Measurements from ENCODE around the gene ZNF648. TPM values are rescaled to one million over a fixed set of nuclear protein-coding genes. Genes with fewer than 3 reads are reported as not detected.
A peak's percentile ranks its signal among the peaks of the same experiment; 100 is the strongest.
"Not testable (repeated sequence)": the region's sequence is repeated elsewhere in the genome, so short reads cannot be mapped to it uniquely, and the experiment has no call there.

ZNF648 gene
- total RNA-seq, 1 donor = not detected

DNA sequence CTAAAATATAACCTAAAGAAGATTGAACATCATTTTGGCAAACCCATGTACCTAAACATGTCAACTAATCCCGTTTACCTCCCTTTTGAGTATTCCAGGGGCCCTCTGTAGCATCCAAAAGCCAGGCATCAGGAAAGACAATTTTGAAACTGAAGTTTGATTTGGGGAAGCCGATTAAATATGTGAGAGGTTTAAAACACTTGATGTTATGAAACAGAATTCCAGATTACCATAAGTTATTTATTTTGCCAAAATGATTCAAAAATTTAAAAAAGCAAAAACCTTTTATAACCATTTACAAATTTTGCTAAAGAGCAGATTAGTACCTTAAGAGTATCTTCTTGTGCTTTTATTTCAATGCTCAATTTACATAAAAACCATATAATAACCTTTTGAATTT lies 23.3 kb downstream of the ZNF648 start:
- no peak for DNase-seq (ENCODE audit: low read depth)
- H3K4me3 ChIP-seq (ENCODE audit: low read depth, low read length) = no peak overlapping the region
- TF ChIP-seq, protein P1, sequence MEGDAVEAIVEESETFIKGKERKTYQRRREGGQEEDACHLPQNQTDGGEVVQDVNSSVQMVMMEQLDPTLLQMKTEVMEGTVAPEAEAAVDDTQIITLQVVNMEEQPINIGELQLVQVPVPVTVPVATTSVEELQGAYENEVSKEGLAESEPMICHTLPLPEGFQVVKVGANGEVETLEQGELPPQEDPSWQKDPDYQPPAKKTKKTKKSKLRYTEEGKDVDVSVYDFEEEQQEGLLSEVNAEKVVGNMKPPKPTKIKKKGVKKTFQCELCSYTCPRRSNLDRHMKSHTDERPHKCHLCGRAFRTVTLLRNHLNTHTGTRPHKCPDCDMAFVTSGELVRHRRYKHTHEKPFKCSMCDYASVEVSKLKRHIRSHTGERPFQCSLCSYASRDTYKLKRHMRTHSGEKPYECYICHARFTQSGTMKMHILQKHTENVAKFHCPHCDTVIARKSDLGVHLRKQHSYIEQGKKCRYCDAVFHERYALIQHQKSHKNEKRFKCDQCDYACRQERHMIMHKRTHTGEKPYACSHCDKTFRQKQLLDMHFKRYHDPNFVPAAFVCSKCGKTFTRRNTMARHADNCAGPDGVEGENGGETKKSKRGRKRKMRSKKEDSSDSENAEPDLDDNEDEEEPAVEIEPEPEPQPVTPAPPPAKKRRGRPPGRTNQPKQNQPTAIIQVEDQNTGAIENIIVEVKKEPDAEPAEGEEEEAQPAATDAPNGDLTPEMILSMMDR (IDR thresholded peaks at IDR 0.05; ENCODE audit: insufficient read depth, low read length) = no peak

DNA sequence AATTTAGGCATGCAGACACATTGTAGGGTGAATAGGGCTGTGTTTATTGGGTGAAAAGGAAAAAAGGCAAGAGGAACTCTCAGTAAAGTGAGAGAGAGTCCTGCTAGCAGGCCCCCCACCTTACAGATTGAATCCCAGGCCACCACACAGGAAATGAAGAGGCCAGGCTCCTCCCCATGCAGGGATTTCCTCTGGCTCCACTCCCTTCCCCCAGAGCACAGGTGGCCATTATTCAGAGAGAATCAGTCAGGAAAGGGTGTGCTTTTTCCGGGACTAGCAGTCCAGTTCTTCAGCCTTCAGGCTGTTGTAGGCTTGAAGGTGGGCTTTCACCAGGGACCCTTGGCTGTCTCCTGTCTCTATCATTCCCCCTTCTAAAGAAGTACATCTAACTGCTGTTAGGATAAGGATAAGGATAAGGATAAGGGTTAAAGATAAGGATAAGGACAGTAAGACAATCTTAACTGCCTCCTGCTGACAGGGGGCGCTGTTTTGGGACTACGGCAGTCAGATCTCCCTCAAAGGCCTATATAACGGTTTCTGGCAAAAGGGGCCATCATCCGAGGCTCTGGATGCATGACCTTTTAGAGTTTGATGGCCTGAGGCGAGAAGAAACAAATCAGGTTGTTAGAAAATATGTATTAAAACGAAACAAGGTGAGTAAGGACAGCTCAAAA lies 26.3 kb downstream of the ZNF648 start:
- H3K4me3 ChIP-seq (ENCODE audit: low read depth, low read length) = no peak overlapping the region
- TF ChIP-seq, protein P1 (IDR thresholded peaks at IDR 0.05; ENCODE audit: insufficient read depth, low read length) = no peak
- no peak for DNase-seq (ENCODE audit: low read depth)

DNA sequence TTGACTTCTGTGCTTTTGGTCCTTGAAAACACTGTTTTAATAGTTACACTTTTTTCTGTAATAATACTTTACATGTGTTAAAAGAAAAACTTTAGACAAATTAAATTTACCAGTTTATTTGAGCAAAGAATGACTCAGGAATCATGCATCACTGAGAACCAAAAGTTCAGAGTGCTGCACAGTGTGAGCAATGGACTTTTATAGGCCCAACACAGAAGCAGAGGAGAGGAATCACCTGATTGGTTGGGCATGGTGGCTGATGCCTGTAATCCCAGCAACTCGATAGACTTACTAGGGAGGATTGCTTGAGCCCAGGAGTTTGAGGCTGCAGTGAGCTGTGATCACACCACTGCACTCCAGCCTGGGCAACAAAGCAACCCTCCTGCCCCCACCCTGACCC lies 29.3 kb downstream of the ZNF648 start:
- TF ChIP-seq, protein P1 (IDR thresholded peaks at IDR 0.05; ENCODE audit: insufficient read depth, low read length) = no peak
- DNase-seq (ENCODE audit: low read depth) = no peak
- no peak overlapping the region for H3K4me3 ChIP-seq (ENCODE audit: low read depth, low read length)

DNA sequence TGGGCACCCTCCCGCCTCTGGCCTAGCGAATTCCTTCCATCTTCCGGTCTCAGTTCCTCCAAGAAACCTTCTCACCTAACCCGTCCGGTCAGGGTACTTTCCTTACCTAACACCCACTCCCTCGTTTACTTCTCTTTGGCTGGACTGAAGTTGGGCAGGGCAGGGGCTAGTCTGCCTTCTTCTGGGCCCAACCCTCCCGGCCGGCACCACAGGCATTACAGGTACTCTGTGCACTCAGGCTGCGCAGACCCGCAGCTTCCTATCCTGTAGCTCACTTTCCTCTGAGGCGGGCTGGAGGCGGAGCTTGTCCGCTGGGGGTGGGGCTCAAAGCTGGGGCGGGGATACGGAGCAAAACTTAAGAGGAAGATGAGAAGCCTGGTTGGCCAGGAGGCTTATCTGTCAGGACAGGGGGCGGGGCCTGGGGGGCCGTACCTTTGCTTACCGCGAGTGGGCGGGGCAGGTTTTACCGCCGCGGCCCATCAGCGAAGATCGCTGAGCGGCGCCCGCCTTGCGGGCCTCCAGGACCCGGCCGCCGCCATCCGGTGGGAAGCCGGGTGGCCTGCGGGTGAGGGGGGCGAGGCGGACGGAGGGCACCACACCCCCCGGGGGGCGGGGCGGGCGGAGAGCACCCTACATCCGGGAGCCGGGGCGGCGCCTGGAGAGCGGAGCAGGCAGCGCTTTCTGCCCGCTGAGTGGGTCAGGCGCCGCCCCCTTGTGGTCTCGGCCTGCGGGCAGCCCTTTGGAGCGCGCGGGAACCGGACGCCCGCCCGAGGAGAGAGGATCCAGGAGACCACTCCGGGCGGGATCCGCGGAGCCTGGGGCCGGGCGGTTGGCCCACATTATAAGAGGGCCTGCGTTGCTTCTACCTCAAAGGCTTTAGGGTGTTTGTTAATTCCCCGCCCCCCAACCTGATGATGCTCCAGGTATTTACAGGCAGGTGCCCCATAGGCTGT lies 31.9 kb downstream of the ZNF648 start:
- TF ChIP-seq, protein P1 (IDR thresholded peaks at IDR 0.05; ENCODE audit: insufficient read depth, low read length) = peak; percentile 15
- peak overlapping the region; percentile 60 for H3K4me3 ChIP-seq (ENCODE audit: low read depth, low read length)

DNA sequence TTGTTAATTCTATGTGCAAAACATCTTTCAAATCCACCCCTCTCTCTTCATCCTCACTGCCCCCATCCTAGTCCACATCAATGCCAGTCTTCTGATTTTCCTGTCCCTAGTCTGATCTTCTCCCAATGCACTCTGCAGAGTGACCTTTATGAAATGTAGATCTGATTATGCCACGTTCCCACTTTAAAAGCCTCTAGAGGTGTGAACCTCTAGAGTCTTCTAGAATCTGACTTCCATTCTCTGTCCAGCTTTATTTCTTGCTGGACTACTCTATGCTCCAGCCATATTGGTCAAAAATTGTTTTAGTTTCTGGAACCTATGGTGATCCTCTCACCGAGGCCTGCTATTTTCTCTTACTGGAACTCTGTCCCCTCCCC lies 32.5 kb downstream of the ZNF648 start:
- H3K4me3 ChIP-seq (ENCODE audit: low read depth, low read length) = peak overlapping the region; percentile 60
- TF ChIP-seq, protein P1 (IDR thresholded peaks at IDR 0.05; ENCODE audit: insufficient read depth, low read length) = no peak
- no peak for DNase-seq (ENCODE audit: low read depth)

More for the DNA sequence above, 31.9 kb downstream of the ZNF648 start:
- DNase-seq (ENCODE audit: low read depth) = peak; percentile 79

DNA sequence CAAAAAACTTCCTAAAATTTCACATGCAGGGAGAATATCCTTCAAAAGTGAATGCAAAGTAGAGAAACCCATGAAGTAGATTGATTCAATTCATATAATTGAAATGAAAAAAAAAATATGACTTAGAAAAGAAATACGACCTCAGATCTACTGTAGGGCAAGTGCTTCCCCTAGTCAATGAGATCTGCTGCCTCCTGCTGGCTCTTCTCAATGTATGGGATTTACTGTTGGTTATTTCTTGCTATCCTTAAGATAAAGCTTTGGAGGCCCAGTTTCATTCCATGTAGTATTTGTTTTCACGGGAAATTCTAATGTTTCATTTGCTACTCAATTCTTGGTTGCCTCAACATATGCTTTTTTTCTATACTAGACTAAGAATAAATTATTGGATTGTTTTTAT lies 46.2 kb downstream of the ZNF648 start:
- no peak overlapping the region for H3K4me3 ChIP-seq (ENCODE audit: low read depth, low read length)

DNA sequence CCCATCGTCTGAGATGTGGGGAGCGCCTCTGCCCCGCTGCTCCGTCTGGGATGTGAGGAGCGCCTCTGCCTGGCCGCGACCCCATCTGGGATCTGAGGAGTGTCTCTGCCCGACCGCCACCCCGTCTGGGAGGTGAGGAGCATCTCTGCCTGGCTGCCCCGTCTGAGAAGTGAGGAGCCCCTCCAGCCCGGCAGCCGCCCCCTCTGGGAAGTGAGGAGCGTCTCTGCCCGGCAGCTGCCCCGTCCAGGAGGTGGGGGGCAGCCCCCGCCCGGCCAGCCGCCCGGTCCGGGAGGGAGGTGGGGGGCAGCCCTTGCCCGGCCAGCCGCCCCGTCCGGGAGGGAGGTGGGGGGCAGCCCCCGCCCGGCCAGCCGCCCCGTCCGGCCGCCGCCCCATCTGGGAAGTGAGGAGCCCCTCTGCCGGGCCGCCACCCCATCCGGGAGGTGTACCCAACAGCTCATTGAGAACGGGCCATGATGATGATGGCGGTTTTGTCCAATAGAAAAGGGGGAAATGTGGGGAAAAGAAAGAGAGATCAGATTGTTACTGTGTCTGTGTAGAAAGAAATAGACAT lies 50.6 kb downstream of the ZNF648 start:
- not testable (repeated sequence) for DNase-seq (ENCODE audit: low read depth); H3K4me3 ChIP-seq (ENCODE audit: low read depth, low read length)

More for the DNA sequence above, 46.2 kb downstream of the ZNF648 start:
- TF ChIP-seq, protein P1 (IDR thresholded peaks at IDR 0.05; ENCODE audit: insufficient read depth, low read length) = no peak
- no peak for DNase-seq (ENCODE audit: low read depth)

DNA sequence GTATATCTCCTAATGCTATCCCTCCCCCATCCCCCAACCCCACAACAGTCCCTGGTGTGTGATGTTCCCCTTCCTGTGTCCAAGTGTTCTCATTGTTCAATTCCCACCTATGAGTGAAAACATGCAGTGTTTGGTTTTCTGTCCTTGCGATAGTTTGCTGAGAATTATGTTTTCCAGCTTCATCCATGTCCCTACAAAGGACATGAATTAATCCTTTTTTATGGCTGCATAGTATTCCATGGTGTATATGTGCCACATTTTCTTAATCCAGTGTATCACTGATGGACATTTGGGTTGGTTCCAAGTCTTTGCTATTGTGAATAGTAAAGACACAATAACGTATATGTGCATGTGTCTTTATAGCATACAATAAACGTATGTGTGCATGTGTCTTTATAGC lies 56.1 kb downstream of the ZNF648 start:
- DNase-seq (ENCODE audit: low read depth); H3K4me3 ChIP-seq (ENCODE audit: low read depth, low read length): not testable (repeated sequence)

Measured in fibroblast of the aortic adventitia (primary cell).